Right lobe of liver (tissue), 4 donors: Measurements from ENCODE around the gene CREB3L2.

Source experiments
- CTCF ChIP-seq, 4 donors: fragments of 200-600 bp in 3 of 4; fragments of 450-650 bp in 1 of 4; IDR thresholded peaks; one replicate each; pipeline versions ENCODE4 v1.5.1 to v1.8.0; 2016 to 2022; ENCODE audit warnings: antibody characterized with exemption in 4 of 4, mild to moderate bottlenecking in 2 of 4
- POLR2A ChIP-seq: fragments of 450-650 bp; IDR thresholded peaks from one replicate; pipeline ENCODE4 v1.6.1; 2017; ENCODE audit warnings: antibody characterized with exemption, mild to moderate bottlenecking
- donor health status: DM: no; HTN: no; CAD: no.
- donor health status: DM: no; HTN: no; CAD: no.
- donor health status: DM: no; HTN: yes; CAD: no.

GRCh38 chr7:137933270-137934017, 68.4 kb downstream of the CREB3L2 start:
- no peak for TF ChIP-seq CTCF (IDR thresholded peaks at IDR 0.05)
- TF ChIP-seq POLR2A, result no peak
